Measurements from ENCODE around the gene GPR45. TPM values are rescaled to one million over a fixed set of nuclear protein-coding genes. Genes with fewer than 3 reads are reported as not detected.

Gene GPR45
- polyA plus RNA-seq, 2 of the 4 experiments (the other 2 are of a cell fraction), result not detected

DNA sequence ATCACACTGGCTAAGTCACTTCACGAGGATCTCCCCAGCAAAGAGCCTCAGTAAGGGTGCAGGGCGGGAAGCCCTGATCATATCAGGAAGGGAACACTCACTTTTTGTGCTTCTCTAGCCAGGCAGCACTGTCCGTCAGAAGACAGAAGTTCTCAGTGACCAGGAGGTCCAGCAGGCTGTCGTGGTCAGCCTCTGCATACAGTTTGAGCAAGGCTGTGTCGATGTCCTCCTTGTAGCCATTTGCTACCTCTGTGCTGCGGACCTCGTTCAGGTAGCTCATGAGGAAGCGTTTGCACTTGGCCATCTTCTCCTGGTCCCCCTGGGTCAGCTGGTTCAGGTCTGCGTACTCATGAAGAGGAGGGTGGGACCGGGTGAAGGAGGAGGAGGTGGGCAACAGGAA is 38.7 kb downstream of the GPR45 start (continued):
- TF ChIP-seq BHLHE40 (IDR thresholded peaks at IDR 0.05; ENCODE audit: low read depth, low read length), result no peak
- TF ChIP-seq MAZ (IDR thresholded peaks at IDR 0.05; ENCODE audit: borderline replicate concordance, low read depth, low read length), result no peak
- TF ChIP-seq, protein P1, sequence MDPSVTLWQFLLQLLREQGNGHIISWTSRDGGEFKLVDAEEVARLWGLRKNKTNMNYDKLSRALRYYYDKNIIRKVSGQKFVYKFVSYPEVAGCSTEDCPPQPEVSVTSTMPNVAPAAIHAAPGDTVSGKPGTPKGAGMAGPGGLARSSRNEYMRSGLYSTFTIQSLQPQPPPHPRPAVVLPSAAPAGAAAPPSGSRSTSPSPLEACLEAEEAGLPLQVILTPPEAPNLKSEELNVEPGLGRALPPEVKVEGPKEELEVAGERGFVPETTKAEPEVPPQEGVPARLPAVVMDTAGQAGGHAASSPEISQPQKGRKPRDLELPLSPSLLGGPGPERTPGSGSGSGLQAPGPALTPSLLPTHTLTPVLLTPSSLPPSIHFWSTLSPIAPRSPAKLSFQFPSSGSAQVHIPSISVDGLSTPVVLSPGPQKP (IDR thresholded peaks at IDR 0.05; ENCODE audit: low read depth, low read length), result no peak

DNA sequence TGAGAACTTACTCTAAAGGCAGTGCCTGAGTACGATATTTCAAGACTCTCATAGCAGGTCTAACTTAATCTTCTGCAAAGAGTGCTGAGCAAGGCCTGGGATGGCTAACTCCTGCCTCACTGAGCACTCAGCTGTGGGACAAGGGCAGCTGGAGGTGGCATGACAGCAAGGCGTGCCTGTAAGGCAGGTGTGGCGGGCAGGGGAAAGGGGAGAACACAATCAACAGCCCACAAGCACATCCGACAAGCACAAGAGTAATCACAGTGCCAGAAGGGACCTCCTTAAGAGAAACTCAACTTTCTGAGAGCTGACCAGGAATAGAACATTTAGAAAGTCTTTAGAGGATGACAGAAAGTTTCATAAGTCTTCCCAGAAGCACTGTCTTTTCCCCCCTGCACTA is 42.0 kb downstream of the GPR45 start:
- Histone ChIP-seq H3K27ac (no peak overlapping the region), H3K9me3 (no peaks in the 10 kb centered on the region), H3K4me2 (no peak overlapping the region), H3K4me1 (no peaks in the 10 kb centered on the region), H3K4me3 (no peak overlapping the region)
- TF ChIP-seq CHD2 (IDR thresholded peaks at IDR 0.05; ENCODE audit: low read length, partially characterized antibody), result no peak
- TF ChIP-seq NFE2L2 (conservative IDR thresholded peaks at IDR 0.05; ENCODE audit: low read length), result no peak
- TF ChIP-seq EHF (CRISPR knock-in tag; IDR thresholded peaks at IDR 0.05), result no peak
- TF ChIP-seq, protein P2, sequence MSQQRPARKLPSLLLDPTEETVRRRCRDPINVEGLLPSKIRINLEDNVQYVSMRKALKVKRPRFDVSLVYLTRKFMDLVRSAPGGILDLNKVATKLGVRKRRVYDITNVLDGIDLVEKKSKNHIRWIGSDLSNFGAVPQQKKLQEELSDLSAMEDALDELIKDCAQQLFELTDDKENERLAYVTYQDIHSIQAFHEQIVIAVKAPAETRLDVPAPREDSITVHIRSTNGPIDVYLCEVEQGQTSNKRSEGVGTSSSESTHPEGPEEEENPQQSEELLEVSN (IDR thresholded peaks at IDR 0.05; ENCODE audit: borderline replicate concordance, low read depth), result no peak
- TF ChIP-seq RFX5 (IDR thresholded peaks at IDR 0.05), result no peak
- TF ChIP-seq, protein P3, sequence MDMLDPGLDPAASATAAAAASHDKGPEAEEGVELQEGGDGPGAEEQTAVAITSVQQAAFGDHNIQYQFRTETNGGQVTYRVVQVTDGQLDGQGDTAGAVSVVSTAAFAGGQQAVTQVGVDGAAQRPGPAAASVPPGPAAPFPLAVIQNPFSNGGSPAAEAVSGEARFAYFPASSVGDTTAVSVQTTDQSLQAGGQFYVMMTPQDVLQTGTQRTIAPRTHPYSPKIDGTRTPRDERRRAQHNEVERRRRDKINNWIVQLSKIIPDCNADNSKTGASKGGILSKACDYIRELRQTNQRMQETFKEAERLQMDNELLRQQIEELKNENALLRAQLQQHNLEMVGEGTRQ (IDR thresholded peaks at IDR 0.05), result no peak
- 93% methylated on average over 4 of the region's 4 CpGs for WGBS (ENCODE audit: missing lambda C conversion rate)
- DNase-seq (ENCODE audit: low read depth in 1 of 2, low spot score in 1 of 2) (no peak), ATAC-seq (no peak), FAIRE-seq (no peak)
- ChIA-PET CTCF (interaction anchor here (1.2 to 2.1 kb wide), 2 partner anchors 11 to 19 kb away, joined by 3 to 6 read pairs; no protein-coding TSS in a partner anchor), POLR2A (no interaction called here)

DNA sequence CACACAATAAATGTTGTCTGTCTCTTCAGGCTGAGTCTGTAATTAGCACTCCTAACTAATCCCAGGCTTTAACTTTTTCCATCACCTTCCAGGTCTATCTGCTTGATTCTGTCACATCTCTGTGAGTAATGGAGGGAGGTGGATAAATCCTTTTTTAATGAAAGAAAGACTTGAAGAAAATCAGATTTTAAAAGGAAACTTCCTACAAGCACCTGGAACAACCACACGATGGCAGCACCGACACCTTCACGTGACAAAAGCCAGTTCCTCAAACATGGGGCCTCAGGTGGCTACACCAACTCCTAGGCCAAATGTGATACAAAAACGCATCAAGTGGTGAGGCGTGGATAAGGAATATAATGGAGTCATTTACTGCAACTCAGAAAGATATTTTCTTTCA is 46.1 kb downstream of the GPR45 start:
- Histone ChIP-seq H3K4me3 (no peak overlapping the region), H3K27ac (no peak overlapping the region), H3K9me3 (no peaks in the 10 kb centered on the region), H3K4me2 (no peak overlapping the region), H3K4me1 (no peaks in the 10 kb centered on the region)
- peak; percentile 62 to 74; a peak in 4 of 6 replicates for ATAC-seq
- WGBS (ENCODE audit: missing lambda C conversion rate), result 53% methylated on average over 5 of the region's 5 CpGs
- ChIA-PET POLR2A (no interaction called here), CTCF (interaction anchor here (0.6 to 1.7 kb wide), 9 partner anchors 10 to 257 kb away, joined by 3 to 7 read pairs (median 4); no protein-coding TSS in a partner anchor)
- no peak for FAIRE-seq
- DNase-seq (ENCODE audit: low read depth in 1 of 2, low spot score in 1 of 2), result peak; percentile 27 to 68
- TF ChIP-seq RNF2 (IDR thresholded peaks at IDR 0.05; ENCODE audit: borderline replicate concordance, low read depth), result no peak
- no peak for TF ChIP-seq CEBPB (IDR thresholded peaks at IDR 0.05)
- TF ChIP-seq, protein P4, sequence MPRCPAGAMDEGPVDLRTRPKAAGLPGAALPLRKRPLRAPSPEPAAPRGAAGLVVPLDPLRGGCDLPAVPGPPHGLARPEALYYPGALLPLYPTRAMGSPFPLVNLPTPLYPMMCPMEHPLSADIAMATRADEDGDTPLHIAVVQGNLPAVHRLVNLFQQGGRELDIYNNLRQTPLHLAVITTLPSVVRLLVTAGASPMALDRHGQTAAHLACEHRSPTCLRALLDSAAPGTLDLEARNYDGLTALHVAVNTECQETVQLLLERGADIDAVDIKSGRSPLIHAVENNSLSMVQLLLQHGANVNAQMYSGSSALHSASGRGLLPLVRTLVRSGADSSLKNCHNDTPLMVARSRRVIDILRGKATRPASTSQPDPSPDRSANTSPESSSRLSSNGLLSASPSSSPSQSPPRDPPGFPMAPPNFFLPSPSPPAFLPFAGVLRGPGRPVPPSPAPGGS (IDR thresholded peaks at IDR 0.05), result no peak
- peak in 1 of 2 experiments; percentile 26; a peak in 1 of 5 replicates for TF ChIP-seq RAD21 (conservative IDR thresholded peaks at IDR 0.05 in 1 of 2, IDR thresholded peaks at IDR 0.05 in 1 of 2)
- 0 out of 2 replicates have a peak, but pooled peaks have one; percentile 19 for TF ChIP-seq BHLHE40 (IDR thresholded peaks at IDR 0.05; ENCODE audit: low read depth, low read length)
- TF ChIP-seq, protein P5, sequence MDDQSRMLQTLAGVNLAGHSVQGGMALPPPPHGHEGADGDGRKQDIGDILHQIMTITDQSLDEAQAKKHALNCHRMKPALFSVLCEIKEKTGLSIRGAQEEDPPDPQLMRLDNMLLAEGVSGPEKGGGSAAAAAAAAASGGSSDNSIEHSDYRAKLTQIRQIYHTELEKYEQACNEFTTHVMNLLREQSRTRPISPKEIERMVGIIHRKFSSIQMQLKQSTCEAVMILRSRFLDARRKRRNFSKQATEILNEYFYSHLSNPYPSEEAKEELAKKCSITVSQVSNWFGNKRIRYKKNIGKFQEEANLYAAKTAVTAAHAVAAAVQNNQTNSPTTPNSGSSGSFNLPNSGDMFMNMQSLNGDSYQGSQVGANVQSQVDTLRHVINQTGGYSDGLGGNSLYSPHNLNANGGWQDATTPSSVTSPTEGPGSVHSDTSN (IDR thresholded peaks at IDR 0.05), result no peak
- no peak for TF ChIP-seq MAZ (IDR thresholded peaks at IDR 0.05; ENCODE audit: borderline replicate concordance, low read depth, low read length)
- TF ChIP-seq TFCP2L1 (CRISPR knock-in tag; IDR thresholded peaks at IDR 0.05), result no peak
- TF ChIP-seq, protein P6, sequence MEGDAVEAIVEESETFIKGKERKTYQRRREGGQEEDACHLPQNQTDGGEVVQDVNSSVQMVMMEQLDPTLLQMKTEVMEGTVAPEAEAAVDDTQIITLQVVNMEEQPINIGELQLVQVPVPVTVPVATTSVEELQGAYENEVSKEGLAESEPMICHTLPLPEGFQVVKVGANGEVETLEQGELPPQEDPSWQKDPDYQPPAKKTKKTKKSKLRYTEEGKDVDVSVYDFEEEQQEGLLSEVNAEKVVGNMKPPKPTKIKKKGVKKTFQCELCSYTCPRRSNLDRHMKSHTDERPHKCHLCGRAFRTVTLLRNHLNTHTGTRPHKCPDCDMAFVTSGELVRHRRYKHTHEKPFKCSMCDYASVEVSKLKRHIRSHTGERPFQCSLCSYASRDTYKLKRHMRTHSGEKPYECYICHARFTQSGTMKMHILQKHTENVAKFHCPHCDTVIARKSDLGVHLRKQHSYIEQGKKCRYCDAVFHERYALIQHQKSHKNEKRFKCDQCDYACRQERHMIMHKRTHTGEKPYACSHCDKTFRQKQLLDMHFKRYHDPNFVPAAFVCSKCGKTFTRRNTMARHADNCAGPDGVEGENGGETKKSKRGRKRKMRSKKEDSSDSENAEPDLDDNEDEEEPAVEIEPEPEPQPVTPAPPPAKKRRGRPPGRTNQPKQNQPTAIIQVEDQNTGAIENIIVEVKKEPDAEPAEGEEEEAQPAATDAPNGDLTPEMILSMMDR (IDR thresholded peaks at IDR 0.05), result peak; percentile 53
- TF ChIP-seq, protein P3 (IDR thresholded peaks at IDR 0.05), result peak; percentile 72
- no peak for TF ChIP-seq MYC (IDR thresholded peaks at IDR 0.05; ENCODE audit: borderline replicate concordance, low read length)
- TF ChIP-seq, protein P7, sequence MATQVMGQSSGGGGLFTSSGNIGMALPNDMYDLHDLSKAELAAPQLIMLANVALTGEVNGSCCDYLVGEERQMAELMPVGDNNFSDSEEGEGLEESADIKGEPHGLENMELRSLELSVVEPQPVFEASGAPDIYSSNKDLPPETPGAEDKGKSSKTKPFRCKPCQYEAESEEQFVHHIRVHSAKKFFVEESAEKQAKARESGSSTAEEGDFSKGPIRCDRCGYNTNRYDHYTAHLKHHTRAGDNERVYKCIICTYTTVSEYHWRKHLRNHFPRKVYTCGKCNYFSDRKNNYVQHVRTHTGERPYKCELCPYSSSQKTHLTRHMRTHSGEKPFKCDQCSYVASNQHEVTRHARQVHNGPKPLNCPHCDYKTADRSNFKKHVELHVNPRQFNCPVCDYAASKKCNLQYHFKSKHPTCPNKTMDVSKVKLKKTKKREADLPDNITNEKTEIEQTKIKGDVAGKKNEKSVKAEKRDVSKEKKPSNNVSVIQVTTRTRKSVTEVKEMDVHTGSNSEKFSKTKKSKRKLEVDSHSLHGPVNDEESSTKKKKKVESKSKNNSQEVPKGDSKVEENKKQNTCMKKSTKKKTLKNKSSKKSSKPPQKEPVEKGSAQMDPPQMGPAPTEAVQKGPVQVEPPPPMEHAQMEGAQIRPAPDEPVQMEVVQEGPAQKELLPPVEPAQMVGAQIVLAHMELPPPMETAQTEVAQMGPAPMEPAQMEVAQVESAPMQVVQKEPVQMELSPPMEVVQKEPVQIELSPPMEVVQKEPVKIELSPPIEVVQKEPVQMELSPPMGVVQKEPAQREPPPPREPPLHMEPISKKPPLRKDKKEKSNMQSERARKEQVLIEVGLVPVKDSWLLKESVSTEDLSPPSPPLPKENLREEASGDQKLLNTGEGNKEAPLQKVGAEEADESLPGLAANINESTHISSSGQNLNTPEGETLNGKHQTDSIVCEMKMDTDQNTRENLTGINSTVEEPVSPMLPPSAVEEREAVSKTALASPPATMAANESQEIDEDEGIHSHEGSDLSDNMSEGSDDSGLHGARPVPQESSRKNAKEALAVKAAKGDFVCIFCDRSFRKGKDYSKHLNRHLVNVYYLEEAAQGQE (IDR thresholded peaks at IDR 0.05), result no peak
- no peak for TF ChIP-seq POLR2A (IDR thresholded peaks at IDR 0.05; ENCODE audit: low read length)
- TF ChIP-seq SMC3 (IDR thresholded peaks at IDR 0.05), result 0 out of 3 replicates have a peak, but pooled peaks have one; percentile 13
- TF ChIP-seq KDM5A (IDR thresholded peaks at IDR 0.05), result no peak

Measured in A549 (cell line).